Naive thymus-derived CD4-positive, alpha-beta T cell (primary cell): ENCODE data around the gene XYLT1. TPM values are rescaled to one million over a fixed set of nuclear protein-coding genes. Genes with fewer than 3 reads are reported as not detected.
"Not testable (repeated sequence)": the region's sequence is repeated elsewhere in the genome, so short reads cannot be mapped to it uniquely, and the experiment has no call there.

ENCODE experiments used
- ATAC-seq: fragments of 150-1000 bp; cut with Tn5 transposase; 2 replicates; pipeline ENCODE4 v1.10.0; 2021; ENCODE audit warnings: mild to moderate bottlenecking, moderate library complexity
- CTCF ChIA-PET: fragments of 350-600 bp; sonication (Branson Sonifier 250); formaldehyde crosslinking; loops from one replicate; lab custom pipeline; 2021; ENCODE audit warnings: antibody characterized with exemption; lab: Charles Lee
- POLR2A ChIA-PET: fragments of 350-600 bp; sonication (Branson Sonifier 250); formaldehyde crosslinking; loops from one replicate; lab custom pipeline; 2021; ENCODE audit warnings: antibody characterized with exemption, inconsistent platforms; lab: Charles Lee
- DNase-seq, 9 donors: peaks; one replicate each; pipeline versions ENCODE4 v3.0.0 to v3.0.0-alpha.2; 2020 to 2022; ENCODE audit warnings: mixed read lengths in 1 of 9
- H3K27ac ChIP-seq: one replicate; pipeline ENCODE4 v1.7.0; 2013; ENCODE audit warnings: mild to moderate bottlenecking, low read depth, low read length, moderate library complexity
- H3K27me3 ChIP-seq, 2 donors: one replicate each; pipeline ENCODE4 v1.7.0; 2013; ENCODE audit warnings: low read length in 2 of 2, mild to moderate bottlenecking in 2 of 2, moderate library complexity in 2 of 2; ENCODE audit not compliant: control insufficient read depth in 2 of 2, insufficient read depth in 2 of 2
- H3K36me3 ChIP-seq, 3 experiments: 1 replicate in 2 of 3; 2 replicates in 1 of 3; pipeline ENCODE4 v1.7.0; 2013; ENCODE audit warnings: low read length in 3 of 3, mild to moderate bottlenecking in 3 of 3, moderate library complexity in 1 of 3; ENCODE audit not compliant: insufficient read depth in 3 of 3, control insufficient read depth in 2 of 3
- H3K4me1 ChIP-seq, 2 donors: one replicate each; pipeline ENCODE4 v1.7.0; 2013; ENCODE audit warnings: low read length in 2 of 2, mild to moderate bottlenecking in 2 of 2, moderate library complexity in 1 of 2; ENCODE audit not compliant: control insufficient read depth in 2 of 2, insufficient read depth in 2 of 2
- H3K4me3 ChIP-seq: 2 replicates; pipeline ENCODE4 v1.7.0; 2013; ENCODE audit warnings: mild to moderate bottlenecking, low read length
- H3K9me3 ChIP-seq, 3 experiments: 1 replicate in 2 of 3; 2 replicates in 1 of 3; pipeline ENCODE4 v1.7.0; 2013; ENCODE audit warnings: low read length in 3 of 3; ENCODE audit not compliant: control insufficient read depth in 2 of 3
- H3K27ac Mint-ChIP-seq, 9 donors: one replicate each; pipeline ENCODE4 v1.8.0; 2020 to 2022; ENCODE audit warnings: mixed read lengths in 9 of 9, mild to moderate bottlenecking in 8 of 9, moderate library complexity in 5 of 9, inconsistent platforms in 2 of 9
- H3K27me3 Mint-ChIP-seq, 5 donors: one replicate each; pipeline ENCODE4 v1.8.0; 2021 to 2022; ENCODE audit warnings: mixed read lengths in 5 of 5, mild to moderate bottlenecking in 1 of 5
- H3K36me3 Mint-ChIP-seq, 5 donors: one replicate each; pipeline ENCODE4 v1.8.0; 2020 to 2022; ENCODE audit warnings: mixed read lengths in 5 of 5, mild to moderate bottlenecking in 3 of 5, inconsistent platforms in 1 of 5
- H3K4me1 Mint-ChIP-seq, 7 donors: one replicate each; pipeline ENCODE4 v1.8.0; 2020 to 2022; ENCODE audit warnings: mixed read lengths in 7 of 7, mild to moderate bottlenecking in 3 of 7, inconsistent platforms in 1 of 7
- H3K4me3 Mint-ChIP-seq, 10 donors: one replicate each; pipeline ENCODE4 v1.8.0; 2020 to 2022; ENCODE audit warnings: mild to moderate bottlenecking in 10 of 10, mixed read lengths in 10 of 10, moderate library complexity in 6 of 10, inconsistent platforms in 2 of 10
- H3K9me3 Mint-ChIP-seq, 11 donors: one replicate each; pipeline ENCODE4 v1.8.0; 2020 to 2022; ENCODE audit warnings: mixed read lengths in 11 of 11, mild to moderate bottlenecking in 4 of 11, inconsistent platforms in 1 of 11, moderate library complexity in 1 of 11
- intact Hi-C, 2 donors: fragments of 100-400 bp; cut with micrococcal nuclease; formaldehyde crosslinking; loops; one replicate each; pipeline ENCODE4 v1.15.1; 2023
- polyA plus RNA-seq, 2 donors: library from polyadenylated mRNA; unstranded; fragments of 300-500 nt; fragmentation: Illumina TruSeq; gene quantifications; one replicate each; pipeline ENCODE4 v1.2.3, GENCODE V29; 2021
- total RNA-seq, 6 experiments: library from RNA in 5 of 6; stranded (reverse) in 5 of 6; gene quantifications; 1 replicate in 5 of 6; 2 replicates in 1 of 6; pipeline ENCODE4 v1.2.3 and lab custom pipeline; 2021 to 2026

The XYLT1 gene
- total and polyA plus RNA-seq, 7 experiments from 2014 or later, result 1.9 to 50.4 (median 37.9) TPM

- CTCF ChIA-PET, result no interaction called here
- Mint-ChIP-seq H3K27me3 (peaks cover 5 to 28% (median 11%) of the 10 kb centered on the region in 5 donors), H3K9me3 (peaks cover 2 to 17% (median 9%) of the 10 kb centered on the region in 11 donors), H3K4me1 (no peaks in the 10 kb centered on the region), H3K36me3 (peaks cover 0 to 8% (median 4%) of the 10 kb centered on the region in 5 donors), H3K4me3 (no peak overlapping the region), H3K27ac (no peak overlapping the region)
- Histone ChIP-seq H3K27ac (no peak overlapping the region), H3K9me3 (no peaks in the 10 kb centered on the region), H3K36me3 (no peaks in the 10 kb centered on the region), H3K27me3 (no peaks in the 10 kb centered on the region), H3K4me1 (no peaks in the 10 kb centered on the region), H3K4me3 (no peak overlapping the region)
- POLR2A ChIA-PET, result no interaction called here
- ATAC-seq, result no peak
- intact Hi-C loops, result no loop called here
- no peak for DNase-seq
Observed at GRCh38 chr16:17512636-17513220, 42.0 kb upstream of the XYLT1 start.

GRCh38 chr16:17511340-17511739 is 40.6 kb upstream of the XYLT1 start:
- Mint-ChIP-seq H3K9me3 (peaks cover 4 to 23% (median 9%) of the 10 kb centered on the region in 11 donors), H3K27me3 (peaks cover 5 to 29% (median 11%) of the 10 kb centered on the region in 5 donors), H3K4me3 (no peak overlapping the region), H3K36me3 (peaks cover 0 to 8% (median 4%) of the 10 kb centered on the region in 5 donors), H3K27ac (no peak overlapping the region), H3K4me1 (no peaks in the 10 kb centered on the region)
- Histone ChIP-seq H3K4me3 (no peak overlapping the region), H3K27me3 (no peaks in the 10 kb centered on the region), H3K4me1 (no peaks in the 10 kb centered on the region), H3K9me3 (no peaks in the 10 kb centered on the region), H3K36me3 (no peaks in the 10 kb centered on the region), H3K27ac (no peak overlapping the region)
- ATAC-seq (no peak), DNase-seq (no peak)
- intact Hi-C loops, result no loop called here
- ChIA-PET CTCF (no interaction called here), POLR2A (no interaction called here)

- Mint-ChIP-seq H3K4me3 (no peak overlapping the region), H3K9me3 (peaks cover 4 to 23% (median 9%) of the 10 kb centered on the region in 11 donors), H3K4me1 (no peaks in the 10 kb centered on the region), H3K27me3 (peaks cover 5 to 29% (median 11%) of the 10 kb centered on the region in 5 donors), H3K27ac (no peak overlapping the region), H3K36me3 (peaks cover 0 to 8% (median 4%) of the 10 kb centered on the region in 5 donors)
- intact Hi-C loops, result no loop called here
- Histone ChIP-seq H3K9me3 (no peaks in the 10 kb centered on the region), H3K4me1 (no peaks in the 10 kb centered on the region), H3K27ac (no peak overlapping the region), H3K36me3 (no peaks in the 10 kb centered on the region), H3K4me3 (no peak overlapping the region), H3K27me3 (no peaks in the 10 kb centered on the region)
- DNase-seq (no peak), ATAC-seq (no peak)
- ChIA-PET POLR2A (no interaction called here), CTCF (no interaction called here)
Observed at GRCh38 chr16:17510567-17510966, 39.8 kb upstream of the XYLT1 start.

- Histone ChIP-seq H3K36me3 (no peaks in the 10 kb centered on the region), H3K4me1 (no peaks in the 10 kb centered on the region), H3K4me3 (no peak overlapping the region), H3K27ac (no peak overlapping the region), H3K27me3 (no peaks in the 10 kb centered on the region), H3K9me3 (no peaks in the 10 kb centered on the region)
- Mint-ChIP-seq H3K36me3 (peaks cover 0 to 8% (median 4%) of the 10 kb centered on the region in 5 donors), H3K4me1 (no peaks in the 10 kb centered on the region), H3K27ac (peak overlapping the region in 1 of 9 donors; percentile 2), H3K9me3 (peaks cover 4 to 23% (median 9%) of the 10 kb centered on the region in 11 donors), H3K27me3 (peaks cover 3 to 27% (median 9%) of the 10 kb centered on the region in 5 donors), H3K4me3 (no peak overlapping the region)
- ATAC-seq, result no peak
- ChIA-PET POLR2A (no interaction called here), CTCF (no interaction called here)
- intact Hi-C loops, result no loop called here
- DNase-seq, result no peak
Observed at GRCh38 chr16:17509194-17509593, 38.4 kb upstream of the XYLT1 start.

- CTCF ChIA-PET, result no interaction called here
- no peak overlapping the region for H3K4me3 ChIP-seq
- Mint-ChIP-seq H3K4me1 (no peaks in the 10 kb centered on the region), H3K36me3 (peaks cover 0 to 8% (median 4%) of the 10 kb centered on the region in 5 donors), H3K9me3 (peaks cover 4 to 23% (median 9%) of the 10 kb centered on the region in 11 donors), H3K27me3 (peaks cover 0 to 24% (median 6%) of the 10 kb centered on the region in 5 donors), H3K27ac (no peak overlapping the region), H3K4me3 (no peak overlapping the region)
- no peaks in the 10 kb centered on the region for H3K36me3 ChIP-seq
- H3K27me3 ChIP-seq, result no peaks in the 10 kb centered on the region
- no peak for ATAC-seq
- H3K9me3 ChIP-seq, result no peaks in the 10 kb centered on the region
- H3K27ac ChIP-seq, result no peak overlapping the region
- POLR2A ChIA-PET, result no interaction called here
- no peaks in the 10 kb centered on the region for H3K4me1 ChIP-seq
- no peak for DNase-seq
- intact Hi-C loops, result no loop called here
Observed at GRCh38 chr16:17508303-17508702, 37.5 kb upstream of the XYLT1 start.

GRCh38 chr16:17507516-17507915 is 36.8 kb upstream of the XYLT1 start:
- H3K4me1 ChIP-seq, CTCF ChIA-PET: not testable (repeated sequence)

GRCh38 chr16:17505828-17506227 is 35.1 kb upstream of the XYLT1 start:
- H3K9me3 ChIP-seq, intact Hi-C loops, CTCF ChIA-PET, H3K27ac Mint-ChIP-seq, H3K4me3 ChIP-seq, H3K36me3 Mint-ChIP-seq, ATAC-seq, H3K4me1 ChIP-seq, H3K27me3 ChIP-seq, H3K4me3 Mint-ChIP-seq, POLR2A ChIA-PET, H3K27ac ChIP-seq, DNase-seq, H3K36me3 ChIP-seq, H3K4me1 Mint-ChIP-seq: not testable (repeated sequence)
- peaks cover 3 to 23% (median 10%) of the 10 kb centered on the region in 11 donors for H3K9me3 Mint-ChIP-seq
- H3K27me3 Mint-ChIP-seq, result peaks cover 0 to 18% (median 3%) of the 10 kb centered on the region in 5 donors

More at GRCh38 chr16:17507516-17507915, 36.8 kb upstream of the XYLT1 start:
- ATAC-seq, H3K4me1 Mint-ChIP-seq, H3K4me3 Mint-ChIP-seq, H3K27me3 ChIP-seq, intact Hi-C loops, POLR2A ChIA-PET, H3K27ac Mint-ChIP-seq, H3K9me3 ChIP-seq, H3K27ac ChIP-seq, H3K4me3 ChIP-seq, H3K36me3 Mint-ChIP-seq, H3K36me3 ChIP-seq, DNase-seq: not testable (repeated sequence)
- H3K27me3 Mint-ChIP-seq, result peaks cover 0 to 27% (median 6%) of the 10 kb centered on the region in 5 donors
- H3K9me3 Mint-ChIP-seq, result peaks cover 4 to 23% (median 10%) of the 10 kb centered on the region in 11 donors
